Activated CD4-positive, alpha-beta T cell treated with anti-CD3 and anti-CD28 coated beads, Interleukin-2, Interleukin-4, amounts not matched to agents 100 ng/mL and 50 ng/mL, durations not matched to agents 16 hours and 8 hours (primary cell): Measurements from ENCODE around the gene TBC1D16.
A peak's percentile ranks its signal among the peaks of the same experiment; 100 is the strongest.
"Not testable (repeated sequence)": the region's sequence is repeated elsewhere in the genome, so short reads cannot be mapped to it uniquely, and the experiment has no call there.

Experiments used
- DNase-seq: peaks from one replicate; pipeline ENCODE4 v3.0.0-alpha.2; 2020; ENCODE audit warnings: low spot score

TBC1D16 gene

GRCh38 chr17:80003969-80004368 lies 31.7 kb downstream of the TBC1D16 start:
- DNase-seq: no peak

GRCh38 chr17:80002690-80003490 lies 32.8 kb downstream of the TBC1D16 start:
- no peak for DNase-seq

GRCh38 chr17:80002070-80002641 lies 33.5 kb downstream of the TBC1D16 start:
- no peak for DNase-seq

- no peak for DNase-seq
Observed at GRCh38 chr17:80000981-80001775, 34.5 kb downstream of the TBC1D16 start.

- no peak for DNase-seq
Observed at GRCh38 chr17:80000136-80000535, 35.5 kb downstream of the TBC1D16 start.

DNA sequence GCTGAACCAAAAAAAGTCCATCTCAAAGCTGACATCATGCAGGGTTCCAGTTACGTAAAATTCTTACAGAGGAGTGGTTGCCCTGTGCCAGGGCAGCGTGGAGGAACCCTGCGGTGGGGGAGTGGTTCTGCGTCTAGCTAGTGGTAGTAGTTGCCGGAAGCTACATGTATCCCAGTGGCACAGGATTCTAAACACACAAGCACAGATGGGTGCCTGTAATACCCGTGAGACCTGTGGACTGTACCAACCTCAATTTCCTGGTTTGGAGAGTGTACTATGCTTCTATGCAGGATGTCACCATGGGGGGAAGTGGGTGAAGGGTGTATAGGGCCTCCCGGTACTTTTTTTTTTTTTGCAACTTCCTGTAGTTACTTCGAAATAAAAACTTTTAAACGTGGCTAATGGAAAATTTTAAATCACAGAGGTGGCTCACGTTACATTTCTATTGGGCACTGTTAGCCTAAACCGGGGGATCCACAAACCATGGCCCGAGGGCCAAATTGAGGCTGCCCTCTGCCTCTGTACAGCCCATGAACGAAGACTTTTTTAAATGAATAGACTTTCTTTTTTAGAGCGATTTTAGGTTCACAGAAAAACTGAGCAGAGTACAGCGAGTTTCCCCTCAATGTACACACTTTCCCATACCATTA lies 38.5 kb downstream of the TBC1D16 start:
- peak; percentile 89 for DNase-seq

GRCh38 chr17:79996291-79996690 lies 39.4 kb downstream of the TBC1D16 start:
- no peak for DNase-seq

DNA sequence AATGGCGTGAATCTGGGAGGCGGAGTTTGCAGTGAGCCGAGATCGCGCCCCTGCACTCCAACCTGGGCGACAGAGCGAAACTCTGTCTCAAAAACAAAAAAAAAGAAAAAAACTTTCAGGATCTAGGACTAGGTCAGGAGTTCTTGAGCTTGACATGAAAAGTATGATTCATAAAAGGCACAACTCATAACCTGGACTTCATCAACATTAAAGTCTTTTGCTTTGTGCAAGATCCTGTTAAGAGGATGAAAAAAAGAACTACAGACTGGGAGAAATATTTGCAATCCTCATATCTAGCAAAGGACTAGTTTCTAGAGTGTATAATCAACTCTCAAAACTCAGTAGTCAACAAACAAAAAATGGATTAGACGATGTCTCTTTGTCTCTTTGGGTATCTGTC lies 40.0 kb downstream of the TBC1D16 start:
- DNase-seq: no peak

GRCh38 chr17:79994602-79995001 lies 41.1 kb downstream of the TBC1D16 start:
- DNase-seq: no peak

- not testable (repeated sequence) for DNase-seq
Observed at GRCh38 chr17:79994228-79994569, 41.5 kb downstream of the TBC1D16 start.

- DNase-seq: peak; percentile 59
Observed at GRCh38 chr17:79993390-79994227, 42.1 kb downstream of the TBC1D16 start.

DNA sequence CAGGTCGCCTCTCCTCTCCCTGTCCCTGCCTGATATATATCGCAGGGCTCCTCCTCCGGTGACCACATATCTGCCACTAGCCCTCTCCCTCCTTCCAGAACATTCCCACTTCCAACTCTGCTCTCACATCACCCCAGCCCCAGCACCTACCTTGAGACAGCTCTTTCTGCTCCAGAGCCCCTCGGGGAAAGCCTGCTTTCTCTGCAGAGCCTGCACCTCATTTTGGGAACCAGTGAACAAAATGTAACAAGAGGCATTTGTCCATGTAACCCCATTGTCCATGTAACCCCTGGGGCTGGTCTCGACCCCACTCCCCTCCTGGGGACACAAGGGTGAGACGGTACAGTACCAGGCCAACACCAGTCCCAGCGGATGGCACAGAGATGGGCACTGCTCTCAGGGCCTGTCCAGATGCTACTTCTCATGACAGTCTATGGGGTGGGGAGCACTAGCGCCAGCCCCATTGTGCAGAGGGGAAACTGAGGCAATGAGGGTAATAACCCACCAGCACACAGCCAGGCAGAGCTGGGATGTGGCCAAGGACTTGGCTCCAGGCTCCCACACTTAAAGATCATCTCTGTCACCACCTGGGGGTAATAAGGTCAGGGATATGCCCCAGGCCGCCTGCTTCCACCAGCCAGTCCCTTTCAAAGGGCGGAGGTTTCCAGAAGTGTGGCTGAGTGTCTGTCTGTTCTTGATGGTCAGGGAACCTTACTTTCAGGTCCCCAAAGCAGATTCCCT lies 42.9 kb downstream of the TBC1D16 start:
- DNase-seq: no peak

DNA sequence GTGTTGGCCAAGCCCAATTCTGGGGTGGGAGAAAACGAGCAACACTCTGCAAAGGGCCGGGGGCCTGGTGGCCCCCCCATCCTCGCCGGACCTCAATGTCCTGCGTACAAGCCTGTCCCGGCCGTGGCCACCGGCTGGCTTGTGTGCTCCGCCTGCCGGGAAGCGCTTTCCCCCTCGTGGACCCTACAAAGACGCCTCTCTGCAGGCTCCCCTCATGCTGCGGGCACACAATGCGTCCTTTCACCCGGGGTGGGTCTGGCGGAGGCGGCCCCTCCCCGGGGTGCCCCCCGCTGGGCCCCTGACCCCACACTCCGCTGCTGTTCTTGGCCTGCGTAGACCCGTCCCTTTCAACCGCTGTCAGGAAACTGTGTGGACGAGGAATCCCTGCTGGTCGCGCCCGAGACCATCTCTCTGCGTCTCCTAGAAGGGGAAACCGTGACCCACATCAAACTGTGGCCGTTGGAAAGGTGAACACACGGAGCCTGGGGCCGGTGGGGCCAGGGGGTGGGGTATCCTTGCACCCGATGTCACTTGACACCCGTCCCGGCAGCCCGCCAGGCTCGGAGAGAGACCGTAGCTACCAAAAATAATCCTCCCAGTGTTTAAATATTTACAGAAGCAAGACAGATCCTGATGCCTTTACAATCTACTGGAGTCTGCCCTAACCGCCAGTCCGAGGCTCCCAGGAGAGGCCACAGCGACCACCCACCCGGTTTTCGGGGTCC lies 43.6 kb downstream of the TBC1D16 start:
- DNase-seq: no peak

DNA sequence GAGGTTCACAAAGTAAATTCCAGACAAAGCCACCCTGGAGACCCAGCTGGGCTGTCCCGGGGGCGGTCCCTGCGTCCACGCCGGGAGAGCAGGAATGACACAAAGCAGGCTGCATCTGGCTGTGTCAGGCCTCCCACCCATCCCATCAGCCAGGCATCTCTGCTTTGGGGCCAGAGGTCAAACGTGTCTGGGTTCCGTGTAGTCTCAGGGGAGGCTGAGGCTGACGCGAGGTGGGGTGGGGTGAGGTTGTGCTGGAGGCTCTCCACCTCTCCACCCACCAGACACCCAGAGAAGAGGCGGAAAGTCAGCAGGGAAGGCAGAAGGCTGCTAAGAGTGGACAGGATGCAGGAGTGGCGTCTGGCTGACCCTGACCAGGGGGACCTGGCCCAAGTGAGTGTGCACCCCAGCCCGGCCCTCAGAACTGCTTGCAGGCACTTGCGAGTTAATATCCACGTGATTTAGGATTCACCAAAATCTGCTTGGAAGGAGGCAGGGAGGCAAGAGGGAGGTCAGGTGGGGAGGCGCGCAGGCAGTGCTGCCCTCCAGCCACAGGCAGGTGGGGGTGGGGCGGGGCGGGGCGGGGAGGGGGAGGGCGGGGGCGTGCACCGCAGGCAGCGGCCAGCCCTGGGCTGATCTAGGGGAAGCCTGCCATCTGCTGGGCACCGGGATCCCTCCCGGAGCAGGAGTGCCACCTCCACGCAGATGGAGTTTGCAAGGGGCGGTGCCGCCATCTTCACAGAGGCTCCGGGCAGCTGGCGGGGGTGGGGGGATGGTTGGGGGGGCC lies 44.3 kb downstream of the TBC1D16 start:
- DNase-seq: peak; percentile 86

DNA sequence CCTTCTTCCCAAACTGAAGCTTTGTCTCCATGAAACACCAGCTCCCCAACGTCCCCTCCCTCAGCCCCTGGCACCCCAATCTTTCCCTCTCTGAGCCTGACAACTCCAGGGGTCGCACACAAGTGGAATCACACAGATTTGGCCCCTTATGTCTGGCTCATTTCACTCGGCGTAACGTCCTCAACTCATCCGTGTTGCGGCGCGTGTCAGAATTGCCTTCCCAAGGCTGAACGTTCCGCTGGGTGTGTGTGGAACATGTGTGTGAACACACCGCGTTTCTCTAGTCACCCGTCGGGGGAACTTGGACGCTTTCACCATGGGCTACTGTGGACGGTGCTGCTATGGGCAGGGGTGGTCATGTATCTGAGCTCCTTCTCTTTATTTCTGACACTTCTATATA lies 45.0 kb downstream of the TBC1D16 start:
- no peak for DNase-seq

GRCh38 chr17:79990051-79990592 lies 45.5 kb downstream of the TBC1D16 start:
- no peak for DNase-seq

- DNase-seq: no peak
Observed at GRCh38 chr17:79989106-79989835, 46.4 kb downstream of the TBC1D16 start.

DNA sequence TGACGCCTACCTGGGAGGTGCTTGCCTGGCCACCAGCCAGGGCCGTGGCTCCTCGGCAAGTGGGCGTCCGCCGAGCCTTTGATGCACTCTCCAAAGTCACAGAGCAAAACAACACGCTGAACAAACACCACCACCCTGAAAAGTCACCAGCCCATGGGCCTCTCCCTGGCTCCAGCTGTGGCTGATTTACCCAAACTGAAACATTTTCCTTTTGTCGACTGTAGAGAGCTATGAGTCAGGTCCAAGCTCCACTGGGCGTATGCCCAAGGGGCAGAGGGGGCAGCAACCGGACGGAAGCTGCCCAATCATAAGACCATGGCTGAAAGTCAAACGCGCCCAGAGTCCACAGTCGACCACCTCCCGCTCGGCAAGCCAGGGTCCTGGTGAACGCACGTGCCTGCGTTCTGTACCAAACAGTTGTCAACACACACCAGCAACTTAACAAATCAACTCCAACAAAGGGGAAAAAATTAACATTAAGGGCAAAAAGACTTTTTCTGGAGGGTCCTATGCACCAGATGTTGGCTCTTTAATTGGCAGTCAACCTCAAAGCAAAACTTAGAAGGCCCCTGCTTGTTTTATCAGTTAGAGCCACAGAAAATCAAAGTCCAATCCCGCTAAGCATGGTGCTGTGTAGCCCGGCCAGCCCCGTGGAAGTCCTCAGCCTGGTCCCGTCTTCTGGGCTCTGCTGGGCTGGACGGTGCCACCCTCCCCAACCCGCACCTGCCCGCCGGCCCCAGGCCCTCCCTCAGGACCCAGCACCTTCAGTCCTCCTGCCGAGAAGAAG lies 47.3 kb downstream of the TBC1D16 start:
- DNase-seq: no peak
